ENCODE results near the gene CLTRN.

The CLTRN gene

GRCh38 chrX:15619053-15619755 lies 45.4 kb downstream of the CLTRN start:
- Histone ChIP-seq H3K27ac (no peak overlapping the region), H3K4me3 (ENCODE audit: low read depth, low read length) (no peak overlapping the region), H3K36me3 (replicated peaks) (no peaks in the 10 kb centered on the region), H3K27me3 (replicated peaks) (no peaks in the 10 kb centered on the region)
- DNase-seq = no peak
- in situ Hi-C loops (cut with HindIII; ENCODE audit: low pct_ligation_motif_present, low sequenced_read_pairs) = no loop called here
- TF ChIP-seq CTCF (IDR thresholded peaks at IDR 0.05; ENCODE audit: low read depth, low read length, missing control alignments) = no peak

GRCh38 chrX:15617111-15617510 lies 47.5 kb downstream of the CLTRN start:
- in situ Hi-C loops (cut with HindIII; ENCODE audit: low pct_ligation_motif_present, low sequenced_read_pairs) = no loop called here
- H3K36me3 ChIP-seq (replicated peaks) = no peaks in the 10 kb centered on the region
- H3K27me3 ChIP-seq (replicated peaks) = no peaks in the 10 kb centered on the region
- no peak for DNase-seq
- no peak for TF ChIP-seq CTCF (IDR thresholded peaks at IDR 0.05; ENCODE audit: low read depth, low read length, missing control alignments)
- H3K27ac ChIP-seq = no peak overlapping the region
- no peak overlapping the region for H3K4me3 ChIP-seq (ENCODE audit: low read depth, low read length)

GRCh38 chrX:15616531-15616930 lies 48.1 kb downstream of the CLTRN start:
- no peak for TF ChIP-seq CTCF (IDR thresholded peaks at IDR 0.05; ENCODE audit: low read depth, low read length, missing control alignments)
- DNase-seq = no peak
- Histone ChIP-seq H3K27me3 (replicated peaks) (no peaks in the 10 kb centered on the region), H3K4me3 (ENCODE audit: low read depth, low read length) (no peak overlapping the region), H3K27ac (no peak overlapping the region), H3K36me3 (replicated peaks) (no peaks in the 10 kb centered on the region)
- in situ Hi-C loops (cut with HindIII; ENCODE audit: low pct_ligation_motif_present, low sequenced_read_pairs) = no loop called here

- no peak for TF ChIP-seq CTCF (IDR thresholded peaks at IDR 0.05; ENCODE audit: low read depth, low read length, missing control alignments)
- Histone ChIP-seq H3K36me3 (replicated peaks) (no peaks in the 10 kb centered on the region), H3K27ac (no peak overlapping the region), H3K27me3 (replicated peaks) (no peaks in the 10 kb centered on the region), H3K4me3 (ENCODE audit: low read depth, low read length) (no peak overlapping the region)
- no peak for DNase-seq
- in situ Hi-C loops (cut with HindIII; ENCODE audit: low pct_ligation_motif_present, low sequenced_read_pairs) = no loop called here
Observed at GRCh38 chrX:15607067-15607466, 57.5 kb downstream of the CLTRN start.

GRCh38 chrX:15606136-15606535 lies 58.5 kb downstream of the CLTRN start:
- no peak for TF ChIP-seq CTCF (IDR thresholded peaks at IDR 0.05; ENCODE audit: low read depth, low read length, missing control alignments)
- Histone ChIP-seq H3K27ac (no peak overlapping the region), H3K36me3 (replicated peaks) (no peaks in the 10 kb centered on the region), H3K27me3 (replicated peaks) (no peaks in the 10 kb centered on the region), H3K4me3 (ENCODE audit: low read depth, low read length) (no peak overlapping the region)
- no peak for DNase-seq
- in situ Hi-C loops (cut with HindIII; ENCODE audit: low pct_ligation_motif_present, low sequenced_read_pairs) = no loop called here

GRCh38 chrX:15605226-15605625 lies 59.4 kb downstream of the CLTRN start:
- TF ChIP-seq CTCF (IDR thresholded peaks at IDR 0.05; ENCODE audit: low read depth, low read length, missing control alignments) = no peak

More at GRCh38 chrX:15605226-15605625, 59.4 kb downstream of the CLTRN start:
- in situ Hi-C loops (cut with HindIII; ENCODE audit: low pct_ligation_motif_present, low sequenced_read_pairs) = no loop called here
- no peaks in the 10 kb centered on the region for H3K36me3 ChIP-seq (replicated peaks)
- no peak overlapping the region for H3K4me3 ChIP-seq (ENCODE audit: low read depth, low read length)
- no peak for DNase-seq
- no peak overlapping the region for H3K27ac ChIP-seq
- no peaks in the 10 kb centered on the region for H3K27me3 ChIP-seq (replicated peaks)

Data from brain microvascular endothelial cell (primary cell).